Loucy (cell line): ENCODE data around the gene ABCC11.

ENCODE experiments used
- CTCF ChIP-seq: fragments of 200-600 bp; sonication (generic); conservative IDR thresholded peaks from 2 replicates; pipeline ENCODE4 v1.5.1; 2014; ENCODE audit warnings: mild to moderate bottlenecking, antibody characterized with exemption, low read length
- EZH2phosphoT487 ChIP-seq: fragments of 200-600 bp; IDR thresholded peaks from 2 replicates; pipeline ENCODE4 v1.6.1; 2018; ENCODE audit warnings: antibody characterized with exemption, mild to moderate bottlenecking, moderate library complexity, borderline replicate concordance

- TF ChIP-seq CTCF (no peak), EZH2phosphoT487 (no peak)
These were observed 84.4 kb downstream of the ABCC11 start for GRCh38 chr16:48162839-48163410.
